HepG2 (cell line): ENCODE results near the gene PLXDC2. TPM values are rescaled to one million over a fixed set of nuclear protein-coding genes. Genes with fewer than 3 reads are reported as not detected.

Source experiments
- ATAC-seq: fragments of 200-7000 bp; cut with Tn5 transposase; 3 replicates; pipeline ENCODE4 v1.9.1; 2020; ENCODE audit warnings: mild to moderate bottlenecking, moderate library complexity
- BruUV-seq: library from RNA; stranded (reverse); fragments of 400-500 nt; replicated peaks from 2 replicates; lab custom pipeline; 2021; lab: Mats Ljungman, UMichigan
- CTCF ChIA-PET: fragments of 300-600 bp; formaldehyde crosslinking; extraction: SDS; loops from one replicate; lab custom pipeline; 2021; ENCODE audit warnings: low total read pairs, inconsistent platforms, low intra/inter-chr PET ratio; lab: Yijun Ruan, JAX
- POLR2A ChIA-PET: fragments of 350-600 bp; sonication (Branson Sonifier 250); formaldehyde crosslinking; loops from one replicate; lab custom pipeline; 2020; ENCODE audit warnings: antibody characterized with exemption, inconsistent platforms; lab: Yijun Ruan, JAX
- DNase-seq: peaks from one replicate; pipeline ENCODE4 v3.0.0-alpha.2; 2015; ENCODE audit warnings: low spot score
- FAIRE-seq: peaks from 3 replicates; lab custom pipeline; 2011; peaks lifted over from hg19 to GRCh38; lab: Jason Lieb, UNC
- H2AFZ ChIP-seq: one replicate; pipeline ENCODE4 v1.6.1; 2011; ENCODE audit warnings: low read length, inconsistent platforms
- H3K27ac ChIP-seq: fragments of 300-600 bp; 3 replicates; pipeline ENCODE4 v1.8.0; 2011; ENCODE audit warnings: mixed run types, mild to moderate bottlenecking, mixed read lengths, low read length, inconsistent platforms; ENCODE audit not compliant: insufficient read depth; ENCODE audit errors: extremely low read length
- H3K27me3 ChIP-seq, 2 experiments: fragments of 200-600 bp in 1 of 2; 2 replicates in 1 of 2; 3 replicates in 1 of 2; pipeline versions ENCODE4 v1.6.0 to v1.8.0; 2011; ENCODE audit warnings: low read length in 2 of 2, mild to moderate bottlenecking in 2 of 2, moderate library complexity in 2 of 2, inconsistent platforms in 1 of 2; ENCODE audit not compliant: insufficient read depth in 2 of 2, control insufficient read depth in 1 of 2
- H3K36me3 ChIP-seq, 2 experiments: fragments of 200-600 bp in 1 of 2; replicated peaks in 1 of 2; 2 replicates in 1 of 2; 3 replicates in 1 of 2; pipeline versions ENCODE4 v1.5.1 to v1.8.0; 2011; ENCODE audit warnings: low read length in 2 of 2, inconsistent platforms in 1 of 2; ENCODE audit not compliant: insufficient read depth in 2 of 2, control insufficient read depth in 1 of 2
- H3K4me1 ChIP-seq: 2 replicates; pipeline ENCODE4 v1.5.1; 2012; ENCODE audit warnings: low read length, inconsistent platforms; ENCODE audit not compliant: insufficient read depth
- H3K4me2 ChIP-seq: 2 replicates; pipeline ENCODE4 v1.6.0; 2011; ENCODE audit warnings: low read depth, low read length, inconsistent platforms
- H3K4me3 ChIP-seq, 3 experiments: fragments of 200-600 bp in 1 of 3; sonication (generic), shearing (Covaris generic) in 1 of 3; replicated peaks in 1 of 3; 2 replicates each; pipeline ENCODE4 v1.5.1; 2011 to 2016; ENCODE audit warnings: low read length in 3 of 3, inconsistent platforms in 2 of 3, low read depth in 2 of 3, mild to moderate bottlenecking in 2 of 3, control low read depth in 1 of 3, mixed read lengths in 1 of 3; ENCODE audit not compliant: insufficient read depth in 1 of 3
- H3K79me2 ChIP-seq: one replicate; pipeline ENCODE4 v1.6.1; 2011; ENCODE audit warnings: low read length, inconsistent platforms; ENCODE audit not compliant: insufficient read depth
- H3K9ac ChIP-seq: 2 replicates; pipeline ENCODE4 v1.6.0; 2011; ENCODE audit warnings: mild to moderate bottlenecking, low read depth, low read length, inconsistent platforms; ENCODE audit not compliant: insufficient read depth
- H3K9me3 ChIP-seq: 2 replicates; pipeline ENCODE4 v1.5.1; 2012; ENCODE audit warnings: mild to moderate bottlenecking, low read length
- H4K20me1 ChIP-seq: 2 replicates; pipeline ENCODE4 v1.6.0; 2011; ENCODE audit warnings: inconsistent platforms, mild to moderate bottlenecking, low read length, moderate library complexity; ENCODE audit not compliant: insufficient read depth
- FOSL1 ChIP-seq: sonication (generic); formaldehyde crosslinking; IDR thresholded peaks from 2 replicates; pipeline ENCODE4 v1.9.0; 2021; ENCODE audit warnings: missing genetic modification reagents, borderline replicate concordance
- PRPF4 ChIP-seq: fragments of 200-400 bp; formaldehyde crosslinking; IDR thresholded peaks from 2 replicates; pipeline ENCODE4 v1.6.1; 2016; ENCODE audit warnings: low read length, low read depth; ENCODE audit not compliant: poor library complexity, severe bottlenecking
- SYNCRIP ChIP-seq: fragments of 200-400 bp; formaldehyde crosslinking; IDR thresholded peaks from 2 replicates; pipeline ENCODE4 v1.6.1; 2018; ENCODE audit warnings: mild to moderate bottlenecking, low read depth, low read length; ENCODE audit not compliant: insufficient read depth
- ZNF274 ChIP-seq: sonication (generic); formaldehyde crosslinking; IDR thresholded peaks from 2 replicates; pipeline ENCODE4 v1.5.1; 2020; ENCODE audit warnings: mild to moderate bottlenecking, missing genetic modification reagents
- WGBS: methylation state at CpG from one replicate; pipeline ENCODE4 v1.1.6; 2017; ENCODE audit warnings: low lambda C conversion rate; 5-methylcytosine and 5-hydroxymethylcytosine counted together
- in situ Hi-C: cut with HindIII; loops from 2 replicates; pipeline ENCODE4 v1.10.0; 2017; ENCODE audit warnings: low pct_unique_long_range_greater_than_20kb; ENCODE audit not compliant: extremely low pct_ligation_motif_present
- intact Hi-C: fragments of 100-400 bp; cut with micrococcal nuclease; formaldehyde crosslinking; loops from one replicate; pipeline ENCODE4 v1.10.0; 2022; ENCODE audit not compliant: unreplicated experiment
- polyA plus RNA-seq, 8 experiments: library from polyadenylated mRNA; depleted of rRNA in 3 of 8; stranded (reverse) in 7 of 8; unstranded in 1 of 8; fragments of >200 nt; fragmentation: Illumina TruSeq in 4 of 8; extraction: Trizol in 4 of 8; gene quantifications; 2 replicates each; pipeline versions ENCODE4 v1.2.1 to v1.2.3, GENCODE V29; 2011 to 2016; ENCODE audit warnings: low read depth in 4 of 8, missing spikeins in 1 of 8, mixed read lengths in 1 of 8; ENCODE audit not compliant: insufficient read depth in 1 of 8
- total RNA-seq, 5 experiments: library from RNA; depleted of rRNA; stranded (reverse); fragments of >200 nt; fragmentation: Illumina TruSeq; extraction: Trizol; gene quantifications; 2 replicates each; pipeline ENCODE4 v1.2.3, GENCODE V29; 2016; ENCODE audit warnings: low read depth in 1 of 5
- TF ChIP-seq, protein P1 (sequence below): sonication (generic); formaldehyde crosslinking; IDR thresholded peaks from 2 replicates; pipeline ENCODE4 v1.4.0; 2020; ENCODE audit warnings: missing genetic modification reagents
- TF ChIP-seq, protein P2 (sequence below): sonication (generic); formaldehyde crosslinking; IDR thresholded peaks from 2 replicates; pipeline ENCODE4 v1.4.0; 2020; ENCODE audit warnings: mild to moderate bottlenecking, missing genetic modification reagents, borderline replicate concordance
- TF ChIP-seq, protein P3 (sequence below): sonication (generic); formaldehyde crosslinking; IDR thresholded peaks from 2 replicates; pipeline ENCODE4 v1.4.0; 2020; ENCODE audit warnings: missing genetic modification reagents
- TF ChIP-seq, protein P4 (sequence below): sonication (generic); formaldehyde crosslinking; conservative IDR thresholded peaks from 2 replicates; pipeline ENCODE4 v1.8.0; 2022; ENCODE audit warnings: missing genetic modification reagents

PLXDC2 gene
- total and polyA plus RNA-seq, 2 of the 13 experiments (the other 11 are each of a cell fraction or from before 2014, with no cell fraction given): 2.1 to 2.4 TPM

DNA sequence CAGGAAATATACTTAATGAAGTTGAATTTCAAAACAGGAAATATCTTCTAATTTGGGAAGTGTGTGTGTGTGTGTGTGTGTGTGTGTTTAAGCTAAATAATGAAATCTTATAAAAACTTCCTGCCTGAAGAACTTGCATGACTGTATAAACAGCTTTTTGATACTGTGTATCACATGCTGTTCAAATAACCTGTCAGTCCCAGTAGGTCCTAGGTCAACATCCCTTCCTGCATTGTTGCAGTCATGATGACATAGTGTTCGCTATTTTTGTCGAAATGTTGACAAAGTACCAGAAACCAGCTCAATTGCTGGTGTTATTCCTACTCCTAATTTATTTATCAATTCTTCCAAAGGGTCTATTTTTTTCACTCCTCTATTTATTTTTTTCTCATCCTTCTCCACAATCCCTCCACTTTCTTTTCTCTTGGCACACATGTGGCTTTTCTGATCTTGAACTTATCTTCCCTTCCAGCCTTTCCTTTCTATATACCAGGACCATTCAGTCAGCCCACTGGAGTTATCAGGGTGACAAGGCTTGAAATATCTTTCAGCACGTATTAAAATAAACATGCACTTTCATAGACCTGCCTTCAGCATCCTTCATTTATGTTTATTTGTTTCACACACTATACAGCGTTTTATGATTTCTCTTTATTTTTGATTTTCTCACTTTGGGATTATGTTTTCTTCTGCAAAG lies 115.8 kb downstream of the PLXDC2 start:
- Histone ChIP-seq H3K4me2 (no peak overlapping the region), H3K36me3 (no peaks in the 10 kb centered on the region), H3K9ac (no peak overlapping the region), H4K20me1 (no peaks in the 10 kb centered on the region), H3K27me3 (no peaks in the 10 kb centered on the region), H3K4me3 (no peak overlapping the region), H3K27ac (no peak overlapping the region), H2AFZ (no peak overlapping the region), H3K79me2 (no peaks in the 10 kb centered on the region), H3K9me3 (peaks cover 4% of the 10 kb centered on the region; the same call in 1 of the 2 replicates), H3K4me1 (no peaks in the 10 kb centered on the region)
- ChIA-PET POLR2A (no interaction called here), CTCF (no interaction called here)
- in situ Hi-C loops: no loop called here
- FAIRE-seq (no peak), DNase-seq (no peak), ATAC-seq (no peak)
- intact Hi-C loops: no loop called here
- 41% methylated on average over 4 of the region's 4 CpGs for WGBS
- BruUV-seq: no TSS peak
- no peak for TF ChIP-seq FOSL1 (CRISPR knock-in tag)
- no peak for TF ChIP-seq SYNCRIP
- TF ChIP-seq, protein P1, sequence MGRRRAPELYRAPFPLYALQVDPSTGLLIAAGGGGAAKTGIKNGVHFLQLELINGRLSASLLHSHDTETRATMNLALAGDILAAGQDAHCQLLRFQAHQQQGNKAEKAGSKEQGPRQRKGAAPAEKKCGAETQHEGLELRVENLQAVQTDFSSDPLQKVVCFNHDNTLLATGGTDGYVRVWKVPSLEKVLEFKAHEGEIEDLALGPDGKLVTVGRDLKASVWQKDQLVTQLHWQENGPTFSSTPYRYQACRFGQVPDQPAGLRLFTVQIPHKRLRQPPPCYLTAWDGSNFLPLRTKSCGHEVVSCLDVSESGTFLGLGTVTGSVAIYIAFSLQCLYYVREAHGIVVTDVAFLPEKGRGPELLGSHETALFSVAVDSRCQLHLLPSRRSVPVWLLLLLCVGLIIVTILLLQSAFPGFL (CRISPR knock-in tag): no peak
- TF ChIP-seq, all 625 proteins: peak for 0

DNA sequence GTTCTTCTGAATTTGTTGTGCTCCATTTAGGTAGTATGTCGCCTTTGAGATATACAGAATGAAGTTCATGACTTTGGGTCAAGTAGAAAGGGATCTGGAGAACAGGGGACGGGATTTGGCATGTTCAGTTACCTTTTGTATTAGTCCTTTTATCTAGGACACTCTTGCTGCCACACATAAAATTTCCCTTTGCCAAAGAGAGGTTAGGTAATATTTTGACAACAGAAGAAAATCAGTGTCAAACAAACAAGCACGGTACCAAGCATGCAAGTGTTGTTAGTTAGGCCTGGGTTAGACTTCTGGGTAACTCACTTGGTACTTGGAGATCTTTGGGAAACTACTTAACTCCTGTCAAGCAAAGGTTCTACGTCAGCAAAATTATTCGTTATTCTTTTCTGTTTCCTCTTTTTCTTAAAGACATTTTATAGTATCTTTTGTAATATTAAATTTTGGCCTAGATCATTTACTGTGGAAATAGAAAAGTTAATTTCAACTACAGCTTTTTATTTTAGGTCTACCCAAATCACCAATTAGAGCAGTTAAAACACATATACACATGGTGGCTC lies 116.7 kb downstream of the PLXDC2 start:
- Histone ChIP-seq H3K27ac (no peak overlapping the region), H3K4me2 (no peak overlapping the region), H3K79me2 (no peaks in the 10 kb centered on the region), H3K4me1 (no peaks in the 10 kb centered on the region), H2AFZ (no peak overlapping the region), H3K27me3 (no peaks in the 10 kb centered on the region), H3K9me3 (peaks cover 4% of the 10 kb centered on the region; the same call in 1 of the 2 replicates), H3K4me3 (no peak overlapping the region), H3K36me3 (no peaks in the 10 kb centered on the region), H4K20me1 (no peaks in the 10 kb centered on the region), H3K9ac (no peak overlapping the region)
- no peak for FAIRE-seq
- intact Hi-C loops (no loop called here), in situ Hi-C loops (no loop called here)
- BruUV-seq: no TSS peak
- ATAC-seq: no peak
- no peak for DNase-seq
- ChIA-PET POLR2A (no interaction called here), CTCF (no interaction called here)
- 36% methylated on average over 5 of the region's 5 CpGs for WGBS
- TF ChIP-seq, protein P2, sequence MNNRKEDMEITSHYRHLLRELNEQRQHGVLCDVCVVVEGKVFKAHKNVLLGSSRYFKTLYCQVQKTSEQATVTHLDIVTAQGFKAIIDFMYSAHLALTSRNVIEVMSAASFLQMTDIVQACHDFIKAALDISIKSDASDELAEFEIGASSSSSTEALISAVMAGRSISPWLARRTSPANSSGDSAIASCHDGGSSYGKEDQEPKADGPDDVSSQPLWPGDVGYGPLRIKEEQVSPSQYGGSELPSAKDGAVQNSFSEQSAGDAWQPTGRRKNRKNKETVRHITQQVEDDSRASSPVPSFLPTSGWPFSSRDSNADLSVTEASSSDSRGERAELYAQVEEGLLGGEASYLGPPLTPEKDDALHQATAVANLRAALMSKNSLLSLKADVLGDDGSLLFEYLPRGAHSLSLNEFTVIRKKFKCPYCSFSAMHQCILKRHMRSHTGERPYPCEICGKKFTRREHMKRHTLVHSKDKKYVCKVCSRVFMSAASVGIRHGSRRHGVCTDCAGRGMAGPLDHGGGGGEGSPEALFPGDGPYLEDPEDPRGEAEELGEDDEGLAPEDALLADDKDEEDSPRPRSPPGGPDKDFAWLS (CRISPR knock-in tag): no peak
- TF ChIP-seq PRPF4 (no peak), ZNF274 (CRISPR knock-in tag) (no peak)
- TF ChIP-seq, protein P3, sequence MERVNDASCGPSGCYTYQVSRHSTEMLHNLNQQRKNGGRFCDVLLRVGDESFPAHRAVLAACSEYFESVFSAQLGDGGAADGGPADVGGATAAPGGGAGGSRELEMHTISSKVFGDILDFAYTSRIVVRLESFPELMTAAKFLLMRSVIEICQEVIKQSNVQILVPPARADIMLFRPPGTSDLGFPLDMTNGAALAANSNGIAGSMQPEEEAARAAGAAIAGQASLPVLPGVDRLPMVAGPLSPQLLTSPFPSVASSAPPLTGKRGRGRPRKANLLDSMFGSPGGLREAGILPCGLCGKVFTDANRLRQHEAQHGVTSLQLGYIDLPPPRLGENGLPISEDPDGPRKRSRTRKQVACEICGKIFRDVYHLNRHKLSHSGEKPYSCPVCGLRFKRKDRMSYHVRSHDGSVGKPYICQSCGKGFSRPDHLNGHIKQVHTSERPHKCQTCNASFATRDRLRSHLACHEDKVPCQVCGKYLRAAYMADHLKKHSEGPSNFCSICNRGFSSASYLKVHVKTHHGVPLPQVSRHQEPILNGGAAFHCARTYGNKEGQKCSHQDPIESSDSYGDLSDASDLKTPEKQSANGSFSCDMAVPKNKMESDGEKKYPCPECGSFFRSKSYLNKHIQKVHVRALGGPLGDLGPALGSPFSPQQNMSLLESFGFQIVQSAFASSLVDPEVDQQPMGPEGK (CRISPR knock-in tag): no peak
- TF ChIP-seq, protein P4, sequence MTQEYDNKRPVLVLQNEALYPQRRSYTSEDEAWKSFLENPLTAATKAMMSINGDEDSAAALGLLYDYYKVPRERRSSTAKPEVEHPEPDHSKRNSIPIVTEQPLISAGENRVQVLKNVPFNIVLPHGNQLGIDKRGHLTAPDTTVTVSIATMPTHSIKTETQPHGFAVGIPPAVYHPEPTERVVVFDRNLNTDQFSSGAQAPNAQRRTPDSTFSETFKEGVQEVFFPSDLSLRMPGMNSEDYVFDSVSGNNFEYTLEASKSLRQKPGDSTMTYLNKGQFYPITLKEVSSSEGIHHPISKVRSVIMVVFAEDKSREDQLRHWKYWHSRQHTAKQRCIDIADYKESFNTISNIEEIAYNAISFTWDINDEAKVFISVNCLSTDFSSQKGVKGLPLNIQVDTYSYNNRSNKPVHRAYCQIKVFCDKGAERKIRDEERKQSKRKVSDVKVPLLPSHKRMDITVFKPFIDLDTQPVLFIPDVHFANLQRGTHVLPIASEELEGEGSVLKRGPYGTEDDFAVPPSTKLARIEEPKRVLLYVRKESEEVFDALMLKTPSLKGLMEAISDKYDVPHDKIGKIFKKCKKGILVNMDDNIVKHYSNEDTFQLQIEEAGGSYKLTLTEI: no peak
